Measurements from ENCODE around the gene SYT9. TPM values are rescaled to one million over a fixed set of nuclear protein-coding genes. Genes with fewer than 3 reads are reported as not detected.

The SYT9 gene
- total RNA-seq, 1 donor = 0.09 TPM

DNA sequence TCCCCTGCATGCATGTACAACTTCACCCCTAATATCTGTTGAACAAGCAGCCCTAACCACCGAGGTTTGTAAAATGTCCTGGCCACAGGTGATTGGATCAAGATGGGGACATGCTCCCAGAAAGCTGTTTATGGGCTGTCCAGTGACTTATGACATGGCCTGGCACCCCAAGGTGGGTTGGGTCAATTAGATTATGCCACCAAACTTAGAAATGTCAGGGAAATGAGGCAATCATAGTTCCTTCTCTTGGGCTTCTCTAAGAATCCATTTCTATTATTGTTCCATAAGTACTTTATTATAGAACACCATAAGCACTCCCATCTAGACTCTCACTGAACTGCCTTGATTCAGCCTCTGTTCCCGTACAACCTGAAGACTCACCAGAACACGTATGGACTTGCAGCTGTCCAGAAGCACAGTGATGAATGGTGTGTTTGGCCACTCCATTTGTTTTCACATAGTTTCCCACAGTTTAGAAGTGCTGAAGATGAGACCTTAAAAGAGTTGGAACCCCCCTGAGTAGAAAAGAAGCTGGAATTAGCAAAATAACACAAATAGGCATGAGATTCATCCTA lies 188.1 kb downstream of the SYT9 start:
- no peak overlapping the region for H3K4me3 ChIP-seq (ENCODE audit: low read depth, low read length)
- TF ChIP-seq, protein P1, sequence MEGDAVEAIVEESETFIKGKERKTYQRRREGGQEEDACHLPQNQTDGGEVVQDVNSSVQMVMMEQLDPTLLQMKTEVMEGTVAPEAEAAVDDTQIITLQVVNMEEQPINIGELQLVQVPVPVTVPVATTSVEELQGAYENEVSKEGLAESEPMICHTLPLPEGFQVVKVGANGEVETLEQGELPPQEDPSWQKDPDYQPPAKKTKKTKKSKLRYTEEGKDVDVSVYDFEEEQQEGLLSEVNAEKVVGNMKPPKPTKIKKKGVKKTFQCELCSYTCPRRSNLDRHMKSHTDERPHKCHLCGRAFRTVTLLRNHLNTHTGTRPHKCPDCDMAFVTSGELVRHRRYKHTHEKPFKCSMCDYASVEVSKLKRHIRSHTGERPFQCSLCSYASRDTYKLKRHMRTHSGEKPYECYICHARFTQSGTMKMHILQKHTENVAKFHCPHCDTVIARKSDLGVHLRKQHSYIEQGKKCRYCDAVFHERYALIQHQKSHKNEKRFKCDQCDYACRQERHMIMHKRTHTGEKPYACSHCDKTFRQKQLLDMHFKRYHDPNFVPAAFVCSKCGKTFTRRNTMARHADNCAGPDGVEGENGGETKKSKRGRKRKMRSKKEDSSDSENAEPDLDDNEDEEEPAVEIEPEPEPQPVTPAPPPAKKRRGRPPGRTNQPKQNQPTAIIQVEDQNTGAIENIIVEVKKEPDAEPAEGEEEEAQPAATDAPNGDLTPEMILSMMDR (IDR thresholded peaks at IDR 0.05; ENCODE audit: insufficient read depth, low read length) = no peak
- no peak for DNase-seq (ENCODE audit: low read depth)

DNA sequence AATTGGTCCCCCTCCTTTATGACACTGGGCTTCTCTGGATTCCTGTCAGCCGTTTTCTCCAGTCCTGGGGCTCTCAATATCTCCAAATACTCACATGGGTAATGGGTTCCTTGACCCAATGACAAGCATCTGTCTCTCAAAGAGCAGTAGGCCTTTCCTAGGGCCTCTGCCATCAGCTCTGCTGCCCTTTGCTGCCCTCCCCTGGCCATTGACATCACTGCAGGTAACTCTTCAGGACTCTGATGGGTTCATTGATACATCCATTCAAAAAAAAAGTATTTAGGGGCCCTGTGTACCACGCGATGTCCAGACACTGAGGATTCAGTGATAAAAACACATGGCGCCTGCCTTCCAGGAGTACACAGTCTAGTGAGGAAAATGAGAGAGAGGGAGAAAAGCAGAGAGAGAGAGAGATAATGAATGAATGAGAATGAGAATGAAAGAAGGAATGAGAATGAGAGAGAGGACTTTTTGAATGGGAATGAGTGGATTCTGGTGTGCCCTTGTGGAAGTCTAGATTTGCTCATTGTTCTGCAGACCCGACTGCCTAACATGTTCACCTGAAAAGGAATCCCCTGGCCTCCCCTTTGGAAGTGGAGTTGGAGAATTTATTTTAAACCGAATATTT lies 191.0 kb downstream of the SYT9 start:
- DNase-seq (ENCODE audit: low read depth) = peak; percentile 52
- TF ChIP-seq, protein P1 (IDR thresholded peaks at IDR 0.05; ENCODE audit: insufficient read depth, low read length) = peak; percentile 92

GRCh38 chr11:7444091-7444981 lies 192.6 kb downstream of the SYT9 start:
- no peak overlapping the region for H3K4me3 ChIP-seq (ENCODE audit: low read depth, low read length)
- DNase-seq (ENCODE audit: low read depth) = no peak
- TF ChIP-seq, protein P1 (IDR thresholded peaks at IDR 0.05; ENCODE audit: insufficient read depth, low read length) = no peak

More for the DNA sequence above, 191.0 kb downstream of the SYT9 start:
- no peak overlapping the region for H3K4me3 ChIP-seq (ENCODE audit: low read depth, low read length)

DNA sequence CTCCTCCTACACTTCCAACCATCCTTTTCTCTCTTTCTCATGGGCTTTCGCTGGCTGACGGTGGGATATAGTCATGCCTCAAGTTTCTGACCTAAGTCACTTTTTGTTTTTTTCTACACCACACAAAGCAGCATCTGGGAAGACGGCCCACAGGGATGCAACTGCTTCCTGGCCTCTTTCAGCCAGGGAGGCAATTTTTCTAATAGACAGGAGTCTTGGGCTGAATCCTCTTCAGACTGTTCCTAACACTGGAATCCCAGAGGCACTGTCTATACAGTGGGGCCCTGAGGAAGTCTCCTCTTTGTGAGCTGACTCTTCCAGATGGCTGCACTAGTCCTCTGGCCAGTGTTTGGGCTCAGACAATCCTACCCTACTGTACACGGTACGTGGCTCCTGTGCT lies 193.9 kb downstream of the SYT9 start:
- no peak overlapping the region for H3K4me3 ChIP-seq (ENCODE audit: low read depth, low read length)
- TF ChIP-seq, protein P1 (IDR thresholded peaks at IDR 0.05; ENCODE audit: insufficient read depth, low read length) = no peak
- no peak for DNase-seq (ENCODE audit: low read depth)

- TF ChIP-seq, protein P1 (IDR thresholded peaks at IDR 0.05; ENCODE audit: insufficient read depth, low read length) = no peak
- no peak for DNase-seq (ENCODE audit: low read depth)
- no peak overlapping the region for H3K4me3 ChIP-seq (ENCODE audit: low read depth, low read length)
Observed at GRCh38 chr11:7448201-7448600, 196.5 kb downstream of the SYT9 start.

DNA sequence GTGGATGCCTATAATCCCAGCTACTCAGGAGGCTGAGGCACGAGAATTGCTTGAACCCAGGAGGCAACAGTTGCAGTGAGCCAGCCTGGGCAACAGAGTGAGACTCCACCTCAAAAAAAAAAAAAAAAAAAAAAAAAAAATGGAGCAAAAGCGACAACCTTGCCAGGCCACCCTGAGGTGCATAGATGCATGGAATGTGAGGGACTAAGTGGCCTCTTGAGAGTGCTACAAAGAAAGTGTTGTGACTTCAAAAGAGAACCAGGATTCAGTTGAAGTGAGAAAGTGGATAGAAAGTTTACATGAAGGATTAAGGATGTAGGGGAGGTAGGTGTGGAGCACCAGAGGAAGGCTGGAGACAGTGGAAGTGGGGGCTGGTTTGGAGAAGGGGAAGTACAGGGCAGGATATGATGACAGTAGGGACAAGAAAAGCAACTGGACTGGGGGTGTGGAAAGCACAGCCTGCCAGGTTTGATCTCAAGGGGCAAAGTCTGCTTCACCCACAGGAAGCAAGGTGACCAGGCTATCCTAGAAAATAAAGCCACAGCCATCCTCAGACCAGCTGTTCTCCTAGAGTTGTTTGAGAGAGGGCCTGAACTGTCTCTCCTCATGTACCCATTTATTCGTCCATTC lies 197.6 kb downstream of the SYT9 start:
- H3K4me3 ChIP-seq (ENCODE audit: low read depth, low read length) = no peak overlapping the region
- TF ChIP-seq, protein P1 (IDR thresholded peaks at IDR 0.05; ENCODE audit: insufficient read depth, low read length) = no peak
- no peak for DNase-seq (ENCODE audit: low read depth)

All from fibroblast of the aortic adventitia (primary cell).